ENCODE measurements around the gene CD81.

The CD81 gene

GRCh38 chr11:2366276-2366675 lies 10.8 kb upstream of the CD81 start:
- H3K4me3 ChIP-seq (ENCODE audit: low read depth, low read length) = no peak overlapping the region
- TF ChIP-seq CTCF (IDR thresholded peaks at IDR 0.05; ENCODE audit: low read depth, low read length) = no peak

GRCh38 chr11:2366733-2367132 lies 10.4 kb upstream of the CD81 start:
- TF ChIP-seq CTCF (IDR thresholded peaks at IDR 0.05; ENCODE audit: low read depth, low read length) = no peak
- no peak overlapping the region for H3K4me3 ChIP-seq (ENCODE audit: low read depth, low read length)

GRCh38 chr11:2367266-2368160 lies 9.6 kb upstream of the CD81 start:
- no peak overlapping the region for H3K4me3 ChIP-seq (ENCODE audit: low read depth, low read length)
- no peak for TF ChIP-seq CTCF (IDR thresholded peaks at IDR 0.05; ENCODE audit: low read depth, low read length)

GRCh38 chr11:2368178-2368850 lies 8.8 kb upstream of the CD81 start:
- no peak for TF ChIP-seq CTCF (IDR thresholded peaks at IDR 0.05; ENCODE audit: low read depth, low read length)
- H3K4me3 ChIP-seq (ENCODE audit: low read depth, low read length) = no peak overlapping the region

GRCh38 chr11:2368851-2369180 lies 8.3 kb upstream of the CD81 start:
- no peak for TF ChIP-seq CTCF (IDR thresholded peaks at IDR 0.05; ENCODE audit: low read depth, low read length)
- no peak overlapping the region for H3K4me3 ChIP-seq (ENCODE audit: low read depth, low read length)

GRCh38 chr11:2369320-2369719 lies 7.8 kb upstream of the CD81 start:
- TF ChIP-seq CTCF (IDR thresholded peaks at IDR 0.05; ENCODE audit: low read depth, low read length) = no peak
- H3K4me3 ChIP-seq (ENCODE audit: low read depth, low read length) = no peak overlapping the region

GRCh38 chr11:2369896-2370295 lies 7.2 kb upstream of the CD81 start:
- TF ChIP-seq CTCF (IDR thresholded peaks at IDR 0.05; ENCODE audit: low read depth, low read length) = no peak

More at GRCh38 chr11:2369896-2370295, 7.2 kb upstream of the CD81 start:
- H3K4me3 ChIP-seq (ENCODE audit: low read depth, low read length) = no peak overlapping the region

All from WI38 (cell line).